Panc1 (cell line): ENCODE data around the gene SULT4A1. TPM values are rescaled to one million over a fixed set of nuclear protein-coding genes. Genes with fewer than 3 reads are reported as not detected.

Experiments used
- ATAC-seq: fragments of 200-7000 bp; cut with Tn5 transposase; 2 replicates; pipeline ENCODE4 v1.9.1; 2020; ENCODE audit warnings: mild to moderate bottlenecking, moderate library complexity
- BruUV-seq: library from RNA; stranded (reverse); fragments of 400-500 nt; replicated peaks from 2 replicates; lab custom pipeline; 2021; lab: Mats Ljungman, UMichigan
- CTCF ChIA-PET: fragments of 300-600 bp; sonication (Branson Sonifier 250); formaldehyde crosslinking; loops from one replicate; lab custom pipeline; 2022; ENCODE audit warnings: antibody characterized with exemption; lab: Charles Lee
- POLR2A ChIA-PET: fragments of 300-600 bp; sonication (Branson Sonifier 250); formaldehyde crosslinking; loops from one replicate; lab custom pipeline; 2022; ENCODE audit warnings: antibody characterized with exemption; lab: Charles Lee
- DNase-seq: peaks from one replicate; pipeline ENCODE4 v3.0.0-alpha.2; 2010; ENCODE audit warnings: low read depth, low spot score
- H3K27ac ChIP-seq: 2 replicates; pipeline ENCODE4 v1.5.1; 2011; ENCODE audit warnings: mild to moderate bottlenecking, low read length, inconsistent platforms
- H3K27me3 ChIP-seq: fragments of 200-500 bp; sonication (Bioruptor generic); 2 replicates; pipeline ENCODE4 v1.6.0; 2014; ENCODE audit warnings: low read length, inconsistent platforms; ENCODE audit not compliant: control insufficient read depth, insufficient read depth
- H3K36me3 ChIP-seq: fragments of 200-500 bp; sonication (Bioruptor generic); 2 replicates; pipeline ENCODE4 v1.5.1; 2014; ENCODE audit warnings: inconsistent platforms, mild to moderate bottlenecking, low read length, moderate library complexity; ENCODE audit not compliant: control insufficient read depth, insufficient read depth
- H3K4me1 ChIP-seq: 2 replicates; pipeline ENCODE4 v1.5.1; 2011; ENCODE audit warnings: inconsistent platforms, mild to moderate bottlenecking, low read length, moderate library complexity; ENCODE audit not compliant: control insufficient read depth, insufficient read depth
- H3K4me3 ChIP-seq, 2 experiments: 2 replicates each; pipeline ENCODE4 v1.5.1; 2011 to 2012; ENCODE audit warnings: low read depth in 2 of 2, low read length in 2 of 2, mild to moderate bottlenecking in 2 of 2, inconsistent platforms in 1 of 2, moderate library complexity in 1 of 2
- H3K9me3 ChIP-seq: fragments of 200-500 bp; sonication (Bioruptor generic); 2 replicates; pipeline ENCODE4 v1.5.1; 2014; ENCODE audit warnings: low read depth, mild to moderate bottlenecking, inconsistent platforms, low read length, moderate library complexity; ENCODE audit not compliant: control insufficient read depth, insufficient read depth
- CTCF ChIP-seq: fragments of 450-650 bp; IDR thresholded peaks from 2 replicates; pipeline ENCODE4 v1.5.1; 2017; ENCODE audit warnings: mild to moderate bottlenecking
- POLR2AphosphoS5 ChIP-seq: IDR thresholded peaks from 2 replicates; pipeline ENCODE4 v1.6.1; 2012; ENCODE audit warnings: mild to moderate bottlenecking, low read depth, low read length, moderate library complexity
- REST ChIP-seq, 2 experiments: IDR thresholded peaks; 2 replicates each; pipeline ENCODE4 v1.6.1; 2011 to 2012; ENCODE audit warnings: low read depth in 2 of 2, control low read depth in 1 of 2, low read length in 1 of 2, mild to moderate bottlenecking in 1 of 2, moderate library complexity in 1 of 2; ENCODE audit not compliant: insufficient read depth in 1 of 2
- SIN3A ChIP-seq: IDR thresholded peaks from 2 replicates; pipeline ENCODE4 v1.6.1; 2012; ENCODE audit warnings: low read depth, mild to moderate bottlenecking, low read length, moderate library complexity, borderline replicate concordance; ENCODE audit not compliant: insufficient read depth
- TCF7L2 ChIP-seq: IDR thresholded peaks from 2 replicates; pipeline ENCODE4 v1.6.1; 2011; ENCODE audit warnings: mild to moderate bottlenecking, low read depth, low read length, inconsistent platforms
- in situ Hi-C: cut with HindIII; loops from 2 replicates; pipeline ENCODE4 v1.10.0; 2016; ENCODE audit warnings: low sequenced_read_pairs, low pct_unique_long_range_greater_than_20kb
- intact Hi-C: fragments of 100-400 bp; cut with micrococcal nuclease; formaldehyde crosslinking; loops from one replicate; pipeline ENCODE4 v1.10.0; 2022; ENCODE audit not compliant: unreplicated experiment
- total RNA-seq: library from RNA; stranded (reverse); gene quantifications from one replicate; pipeline ENCODE4 v1.2.1, GENCODE V29; 2021; ENCODE audit not compliant: unreplicated experiment

Gene SULT4A1
- total RNA-seq, 1 experiment from 2014 or later, result 12.0 TPM

GRCh38 chr22:43895986-43896645 is 33.8 kb upstream of the SULT4A1 start:
- CTCF ChIA-PET, result interaction anchor here (0.6 to 1.4 kb wide), 3 partner anchors 11 to 517 kb away, joined by 3 to 6 read pairs (median 3); no protein-coding TSS in a partner anchor

GRCh38 chr22:43894122-43894521 is 31.8 kb upstream of the SULT4A1 start:
- BruUV-seq, result no TSS peak
- no peak for ATAC-seq
- CTCF ChIA-PET, result no interaction called here
- no peaks in the 10 kb centered on the region for H3K4me1 ChIP-seq
- in situ Hi-C loops (no loop called here), intact Hi-C loops (no loop called here)
- no peaks in the 10 kb centered on the region for H3K36me3 ChIP-seq
- H3K9me3 ChIP-seq, result no peaks in the 10 kb centered on the region
- no peak overlapping the region for H3K4me3 ChIP-seq
- no peaks in the 10 kb centered on the region; the same call in 1 of the 2 replicates for H3K27me3 ChIP-seq
- H3K27ac ChIP-seq, result no peak overlapping the region
- POLR2A ChIA-PET, result no interaction called here
- TF ChIP-seq POLR2AphosphoS5 (no peak), CTCF (no peak), SIN3A (no peak), TCF7L2 (no peak), REST (IDR thresholded peaks at IDR 0.05; ENCODE audit: insufficient read depth in 1 of 2, low read depth in 2 of 2, low read length in 1 of 2) (no peak)
- no peak for DNase-seq

More at GRCh38 chr22:43895986-43896645, 33.8 kb upstream of the SULT4A1 start:
- no peak for TF ChIP-seq REST (IDR thresholded peaks at IDR 0.05; ENCODE audit: insufficient read depth in 1 of 2, low read depth in 2 of 2, low read length in 1 of 2)
- TF ChIP-seq CTCF, result no peak
- no peak for TF ChIP-seq POLR2AphosphoS5
- TF ChIP-seq TCF7L2, result no peak
- TF ChIP-seq SIN3A, result no peak
- no peak overlapping the region for H3K27ac ChIP-seq
- DNase-seq (no peak), ATAC-seq (no peak)
- no peak overlapping the region for H3K4me3 ChIP-seq
- POLR2A ChIA-PET, result no interaction called here
- no peaks in the 10 kb centered on the region for H3K4me1 ChIP-seq
- in situ Hi-C loops, result no loop called here
- H3K9me3 ChIP-seq, result no peaks in the 10 kb centered on the region
- no peaks in the 10 kb centered on the region for H3K27me3 ChIP-seq
- intact Hi-C loops, result no loop called here
- no peaks in the 10 kb centered on the region for H3K36me3 ChIP-seq
- BruUV-seq, result no TSS peak
